RPMI8226 (cell line): Measurements from ENCODE around the gene IPO13.
A peak's percentile ranks its signal among the peaks of the same experiment; 100 is the strongest.

Source experiments
- DNase-seq: peaks from one replicate; pipeline ENCODE4 v3.0.0-alpha.2; 2015

Gene IPO13

GRCh38 chr1:43930949-43931275 is 15.8 kb upstream of the IPO13 start:
- DNase-seq: no peak

- DNase-seq: no peak
Measured at GRCh38 chr1:43931711-43932660, 14.8 kb upstream of the IPO13 start.

GRCh38 chr1:43932786-43933385 is 13.9 kb upstream of the IPO13 start:
- no peak for DNase-seq

- no peak for DNase-seq
Measured at GRCh38 chr1:43933386-43934100, 13.2 kb upstream of the IPO13 start, which contains the start of gene ARTN. ARTN (plus strand) TSS chr1:43933801; CDS start chr1:43935657, 1,856 bp downstream.

GRCh38 chr1:43934101-43934985 is 12.4 kb upstream of the IPO13 start:
- peak; percentile 85 for DNase-seq

GRCh38 chr1:43934986-43935324 is 11.8 kb upstream of the IPO13 start:
- DNase-seq: no peak

- DNase-seq: no peak
Measured at GRCh38 chr1:43935711-43936427, 10.9 kb upstream of the IPO13 start.

- no peak for DNase-seq
Measured at GRCh38 chr1:43936431-43937151, 10.2 kb upstream of the IPO13 start.

- no peak for DNase-seq
Measured at GRCh38 chr1:43937179-43937865, 9.4 kb upstream of the IPO13 start.

- no peak for DNase-seq
Measured at GRCh38 chr1:43938383-43938782, 8.4 kb upstream of the IPO13 start.

GRCh38 chr1:43938892-43939587 is 7.7 kb upstream of the IPO13 start:
- DNase-seq: no peak

- DNase-seq: no peak
Measured at GRCh38 chr1:43942411-43942810, 4.3 kb upstream of the IPO13 start.

GRCh38 chr1:43944860-43945259 is 1.9 kb upstream of the IPO13 start:
- no peak for DNase-seq

GRCh38 chr1:43945674-43946235 is 995 bp upstream of the IPO13 start:
- no peak for DNase-seq

GRCh38 chr1:43947061-43947873 is 517 bp downstream of the IPO13 start:
- DNase-seq: no peak

- DNase-seq: peak; percentile 36
Measured at GRCh38 chr1:43947874-43948437, 1.2 kb downstream of the IPO13 start.

- DNase-seq: no peak
Measured at GRCh38 chr1:43949678-43950077, 2.9 kb downstream of the IPO13 start.
